ENCODE results near the gene ANKRD29. TPM values are rescaled to one million over a fixed set of nuclear protein-coding genes. Genes with fewer than 3 reads are reported as not detected.

Gene ANKRD29
- total and polyA plus RNA-seq, 10 of the 15 experiments (the other 5 are each of a cell fraction or from before 2014, with no cell fraction given): 0.53 to 9.2 (median 1.6) TPM

GRCh38 chr18:23586249-23587196 is 76.2 kb downstream of the ANKRD29 start, which contains the start of gene NPC1 (continued):
- peak; percentile 51; the same call in 1 of the 2 replicates for TF ChIP-seq TAF1 (IDR thresholded peaks at IDR 0.05; ENCODE audit: borderline replicate concordance, low read depth, low read length)
- no peak for TF ChIP-seq ATF3 (IDR thresholded peaks at IDR 0.05; ENCODE audit: borderline replicate concordance, extremely low read depth, low read depth, low read length)
- no peak for TF ChIP-seq GABPA (IDR thresholded peaks at IDR 0.05; ENCODE audit: low read depth)
- TF ChIP-seq LARP7 (IDR thresholded peaks at IDR 0.05): peak; percentile 70
- no peak for TF ChIP-seq EP300 (IDR thresholded peaks at IDR 0.05; ENCODE audit: borderline replicate concordance in 1 of 2, control insufficient read depth in 1 of 2, low read depth in 2 of 2, low read length in 2 of 2)
- TF ChIP-seq SMAD5 (IDR thresholded peaks at IDR 0.05; ENCODE audit: low read depth): peak; percentile 76
- 0 out of 2 replicates have a peak, but pooled peaks have one; percentile 28 for TF ChIP-seq SMARCA5 (IDR thresholded peaks at IDR 0.05)
- TF ChIP-seq EZH2 (IDR thresholded peaks at IDR 0.05; ENCODE audit: borderline replicate concordance, control insufficient read depth, low read depth, low read length): no peak
- TF ChIP-seq SMAD1 (IDR thresholded peaks at IDR 0.05; ENCODE audit: low read depth, partially characterized antibody): no peak
- TF ChIP-seq KDM1A (IDR thresholded peaks at IDR 0.05; ENCODE audit: borderline replicate concordance): no peak
- TF ChIP-seq PML (IDR thresholded peaks at IDR 0.05; ENCODE audit: low read length): peak; percentile 95; the same call in 1 of the 2 replicates
- no peak for TF ChIP-seq ETV6 (conservative IDR thresholded peaks at IDR 0.05 in 1 of 2, IDR thresholded peaks at IDR 0.05 in 1 of 2; ENCODE audit: borderline replicate concordance in 1 of 2, low read depth in 1 of 2)
- TF ChIP-seq EGR1 (IDR thresholded peaks at IDR 0.05; ENCODE audit: borderline replicate concordance in 1 of 2, low read depth in 2 of 2, low read length in 2 of 2): peak in 1 of 2 experiments; percentile 83; a peak in 2 of 3 replicates
- TF ChIP-seq ASH2L (IDR thresholded peaks at IDR 0.05; ENCODE audit: borderline replicate concordance, low read depth): no peak
- no peak for TF ChIP-seq BCLAF1 (IDR thresholded peaks at IDR 0.05)
- TF ChIP-seq PAX8 (IDR thresholded peaks at IDR 0.05): no peak
- TF ChIP-seq DPF2 (IDR thresholded peaks at IDR 0.05): no peak; the same call in 1 of the 2 replicates
- peak; percentile 65 for TF ChIP-seq RAD21 (IDR thresholded peaks at IDR 0.05; ENCODE audit: insufficient read depth, low read depth, low read length)
- 0 out of 2 replicates have a peak, but pooled peaks have one; percentile 16 for TF ChIP-seq IRF3 (IDR thresholded peaks at IDR 0.05)
